MV-4-11 (cell line): ENCODE measurements around the gene FLT3LG.

ENCODE experiments used
- DNase-seq: peaks from one replicate; lab custom pipeline; 2025; lab: John Stamatoyannopoulos, UW

The FLT3LG gene

GRCh38 chr19:49489601-49490167, 15.7 kb downstream of the FLT3LG start:
- DNase-seq, result peak; percentile 57

- DNase-seq, result no peak
These were observed 16.4 kb downstream of the FLT3LG start for GRCh38 chr19:49490287-49491029.

DNA sequence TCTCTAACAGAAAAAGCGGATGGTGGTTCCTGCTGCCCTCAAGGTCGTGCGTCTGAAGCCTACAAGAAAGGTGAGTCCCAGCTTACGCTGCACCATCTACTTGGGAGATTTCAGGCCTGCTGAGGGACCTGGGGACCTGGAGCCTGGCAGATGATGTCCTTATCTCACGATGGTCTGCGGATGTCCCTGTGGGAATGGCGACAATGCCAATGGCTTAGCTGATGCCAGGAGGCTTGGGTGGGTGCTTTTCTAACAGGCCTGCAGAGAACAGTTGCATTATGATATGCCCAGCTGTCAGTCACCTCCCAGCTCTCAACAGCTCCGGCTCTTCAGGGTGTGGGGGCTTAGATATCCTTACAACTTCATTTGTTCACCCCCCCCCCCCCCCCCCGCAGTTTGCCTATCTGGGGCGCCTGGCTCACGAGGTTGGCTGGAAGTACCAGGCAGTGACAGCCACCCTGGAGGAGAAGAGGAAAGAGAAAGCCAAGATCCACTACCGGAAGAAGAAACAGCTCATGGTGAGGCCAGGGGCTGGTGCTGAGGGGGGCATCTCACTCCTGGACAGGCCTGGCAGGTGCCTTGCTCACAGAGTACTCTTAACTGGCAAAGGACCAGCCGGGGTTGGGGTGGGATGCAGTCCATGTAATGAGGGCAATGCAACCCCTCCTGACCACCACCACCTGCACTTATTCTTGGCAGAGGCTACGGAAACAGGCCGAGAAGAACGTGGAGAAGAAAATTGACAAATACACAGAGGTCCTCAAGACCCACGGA, 17.2 kb downstream of the FLT3LG start:
- no peak for DNase-seq

DNA sequence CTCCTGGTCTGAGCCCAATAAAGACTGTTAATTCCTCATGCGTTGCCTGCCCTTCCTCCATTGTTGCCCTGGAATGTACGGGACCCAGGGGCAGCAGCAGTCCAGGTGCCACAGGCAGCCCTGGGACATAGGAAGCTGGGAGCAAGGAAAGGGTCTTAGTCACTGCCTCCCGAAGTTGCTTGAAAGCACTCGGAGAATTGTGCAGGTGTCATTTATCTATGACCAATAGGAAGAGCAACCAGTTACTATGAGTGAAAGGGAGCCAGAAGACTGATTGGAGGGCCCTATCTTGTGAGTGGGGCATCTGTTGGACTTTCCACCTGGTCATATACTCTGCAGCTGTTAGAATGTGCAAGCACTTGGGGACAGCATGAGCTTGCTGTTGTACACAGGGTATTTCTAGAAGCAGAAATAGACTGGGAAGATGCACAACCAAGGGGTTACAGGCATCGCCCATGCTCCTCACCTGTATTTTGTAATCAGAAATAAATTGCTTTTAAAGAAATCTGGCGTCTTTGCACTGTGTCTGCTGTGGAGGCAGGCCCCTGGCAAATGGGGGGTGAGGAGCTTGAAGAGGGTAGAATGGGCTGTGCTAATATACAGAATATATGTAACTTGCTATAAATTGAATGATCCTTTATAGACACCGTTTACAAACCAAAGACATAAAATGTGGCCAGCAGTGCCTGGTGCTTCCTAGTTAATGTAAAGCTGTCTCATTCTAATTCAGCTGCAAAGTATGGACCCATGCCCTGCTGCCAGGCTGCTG, 18.0 kb downstream of the FLT3LG start:
- no peak for DNase-seq

GRCh38 chr19:49492573-49493405, 18.8 kb downstream of the FLT3LG start:
- peak; percentile 81 for DNase-seq

- no peak for DNase-seq
These were observed 22.6 kb downstream of the FLT3LG start for GRCh38 chr19:49496574-49497008.

- DNase-seq, result peak; percentile 90
These were observed 23.2 kb downstream of the FLT3LG start for GRCh38 chr19:49497047-49497788.

GRCh38 chr19:49497789-49498103, 23.7 kb downstream of the FLT3LG start:
- DNase-seq, result no peak

DNA sequence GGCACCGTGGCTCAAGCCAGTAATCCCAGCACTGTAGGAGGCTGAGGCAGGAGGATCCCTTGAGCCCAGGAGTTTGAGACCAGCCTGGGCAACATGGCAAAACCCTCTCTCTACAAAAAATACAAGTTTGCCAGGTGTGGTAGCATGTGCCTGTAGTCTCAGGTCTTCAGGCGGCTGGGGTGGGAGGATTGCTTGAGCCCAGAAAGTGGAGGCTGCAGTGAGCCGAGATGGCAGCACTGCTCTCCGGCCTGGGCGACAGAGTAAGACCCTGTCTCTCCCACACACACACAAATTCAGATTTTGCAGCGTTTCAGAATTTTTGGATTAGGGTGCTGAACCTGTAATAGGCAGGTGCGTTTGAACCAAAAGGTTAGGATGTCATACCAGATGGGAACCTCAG, 24.5 kb downstream of the FLT3LG start:
- DNase-seq, result no peak

- no peak for DNase-seq
These were observed 25.1 kb downstream of the FLT3LG start for GRCh38 chr19:49499030-49499670.

DNA sequence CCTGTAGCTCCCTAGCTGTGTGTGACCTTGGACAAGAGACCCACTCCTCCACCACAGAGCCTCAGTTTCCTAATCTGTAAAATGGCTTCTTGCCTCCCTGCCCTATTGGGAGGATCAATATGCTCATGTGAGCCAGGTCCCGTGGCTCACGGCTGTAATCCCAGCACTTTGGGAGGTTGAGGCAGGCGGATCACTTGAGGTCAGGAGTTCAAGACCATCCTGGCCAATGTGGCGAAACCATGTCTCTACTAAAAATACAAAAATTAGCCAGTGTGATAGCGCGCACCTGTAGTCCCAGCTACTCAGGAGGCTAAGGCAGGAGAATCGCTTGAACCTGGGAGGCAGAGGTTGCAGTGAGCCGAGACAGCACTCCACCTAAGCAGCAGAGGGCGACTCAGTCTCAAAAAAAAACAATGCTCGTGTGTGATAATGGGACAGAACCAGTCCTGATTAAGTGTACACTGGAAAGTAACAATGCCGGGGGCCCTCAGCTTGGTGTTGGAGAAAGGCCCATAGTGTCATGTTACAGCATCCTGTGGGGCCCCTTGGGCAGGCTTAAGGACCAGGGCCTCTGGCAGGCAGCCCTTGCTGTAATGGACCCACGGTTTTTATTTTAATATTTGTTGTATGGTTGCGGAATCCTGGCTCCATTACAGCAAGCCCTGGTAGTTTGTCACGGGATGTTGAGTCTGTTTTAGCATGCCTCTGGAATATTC, 29.0 kb downstream of the FLT3LG start:
- DNase-seq, result peak; percentile 71

- DNase-seq, result no peak
These were observed 29.6 kb downstream of the FLT3LG start for GRCh38 chr19:49503582-49503962.

GRCh38 chr19:49506575-49507105, 32.6 kb downstream of the FLT3LG start:
- DNase-seq, result peak; percentile 88

DNA sequence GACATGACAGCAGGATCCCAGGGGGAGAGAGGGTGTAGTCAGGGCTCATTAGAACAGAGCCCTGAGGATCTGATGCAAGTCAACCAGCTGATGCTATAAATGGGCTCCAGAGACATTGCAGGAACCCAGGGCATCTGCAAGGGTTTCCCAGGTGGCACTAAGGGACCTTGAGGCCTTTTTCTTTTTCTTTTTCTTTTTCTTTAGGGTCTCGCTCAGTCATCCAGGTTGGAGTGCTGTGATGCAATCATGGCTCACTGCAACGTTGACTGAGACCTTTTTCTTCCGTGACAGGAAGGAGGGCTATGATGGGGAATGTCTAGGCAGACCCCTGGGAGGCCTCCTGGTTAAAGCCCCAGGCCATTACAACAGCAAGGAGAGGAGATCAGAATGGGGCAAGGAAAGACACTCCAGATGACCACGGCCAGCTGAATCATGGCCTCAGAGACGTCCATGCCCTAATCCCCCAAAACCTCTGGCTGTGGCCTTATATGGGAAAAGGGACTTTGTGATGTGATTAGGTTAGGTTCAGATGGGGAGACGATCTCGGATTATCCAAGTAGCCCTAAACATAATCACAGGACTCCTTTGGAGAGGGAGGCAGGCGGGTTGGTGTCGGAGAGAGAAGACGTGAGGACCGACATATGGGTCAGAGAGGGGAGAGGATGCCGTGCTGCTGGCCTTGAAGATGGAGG, 33.9 kb downstream of the FLT3LG start:
- no peak for DNase-seq

DNA sequence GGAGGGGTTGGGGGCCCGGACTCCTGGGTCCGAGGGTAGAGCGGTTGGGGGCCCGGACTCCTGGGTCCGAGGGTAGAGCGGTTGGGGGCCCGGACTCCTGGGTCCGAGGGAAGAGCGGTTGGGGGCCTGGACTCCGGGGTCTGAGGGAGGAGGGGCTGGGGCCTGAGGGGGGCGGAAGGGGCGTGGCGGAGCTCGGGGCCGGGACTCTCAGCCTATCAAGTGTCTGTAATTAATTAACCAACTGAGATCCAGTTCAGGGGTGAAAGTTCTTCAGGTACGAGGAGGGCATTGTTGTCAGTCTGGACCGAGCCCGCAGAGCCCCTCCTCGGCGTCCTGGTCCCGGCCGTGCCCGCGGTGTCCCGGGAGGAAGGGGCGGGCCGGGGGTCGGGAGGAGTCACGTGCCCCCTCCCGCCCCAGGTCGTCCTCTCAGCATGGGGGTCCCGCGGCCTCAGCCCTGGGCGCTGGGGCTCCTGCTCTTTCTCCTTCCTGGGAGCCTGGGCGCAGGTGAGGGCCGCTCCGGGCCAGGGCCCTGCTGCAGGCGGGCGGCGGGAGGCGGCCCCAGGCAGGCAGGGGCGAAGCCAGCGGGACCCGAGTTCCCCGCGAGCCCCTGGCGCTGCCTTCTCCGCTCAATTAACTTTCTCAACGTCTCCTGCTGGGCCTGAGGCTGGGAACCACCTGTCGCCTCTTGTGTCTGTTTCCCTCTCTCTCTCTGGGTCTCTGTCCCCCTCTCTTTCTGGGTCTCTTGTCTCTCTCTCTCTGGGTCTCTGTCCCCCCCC, 39.1 kb downstream of the FLT3LG start:
- DNase-seq, result no peak

DNA sequence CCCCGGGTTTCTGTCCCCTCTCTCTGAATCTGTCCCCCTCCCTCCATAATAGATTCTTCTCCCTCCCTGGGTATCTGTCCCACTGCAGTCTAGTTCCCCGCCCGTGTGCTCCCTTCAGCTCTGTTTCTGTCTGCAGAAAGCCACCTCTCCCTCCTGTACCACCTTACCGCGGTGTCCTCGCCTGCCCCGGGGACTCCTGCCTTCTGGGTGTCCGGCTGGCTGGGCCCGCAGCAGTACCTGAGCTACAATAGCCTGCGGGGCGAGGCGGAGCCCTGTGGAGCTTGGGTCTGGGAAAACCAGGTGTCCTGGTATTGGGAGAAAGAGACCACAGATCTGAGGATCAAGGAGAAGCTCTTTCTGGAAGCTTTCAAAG, 39.7 kb downstream of the FLT3LG start:
- no peak for DNase-seq

GRCh38 chr19:49514151-49514550, 40.1 kb downstream of the FLT3LG start:
- no peak for DNase-seq

- peak; percentile 100 for DNase-seq
These were observed 41.8 kb downstream of the FLT3LG start for GRCh38 chr19:49515767-49516166.
